DMS153 treated with DMSO at 0.1 percent for 48 hours (cell line): ENCODE measurements around the gene LMCD1.
"Not testable (repeated sequence)": the region's sequence is repeated elsewhere in the genome, so short reads cannot be mapped to it uniquely, and the experiment has no call there.

Experiments
- DNase-seq: peaks from one replicate; lab custom pipeline; 2025; ENCODE audit not compliant: unreplicated experiment; lab: John Stamatoyannopoulos, UW

Gene LMCD1

GRCh38 chr3:8559351-8559750 is 57.7 kb downstream of the LMCD1 start:
- no peak for DNase-seq

GRCh38 chr3:8560366-8561007 is 58.9 kb downstream of the LMCD1 start:
- DNase-seq: no peak

- no peak for DNase-seq
Observed at GRCh38 chr3:8561370-8561769, 59.7 kb downstream of the LMCD1 start.

- DNase-seq: no peak
Observed at GRCh38 chr3:8562081-8562595, 60.5 kb downstream of the LMCD1 start.

- DNase-seq: no peak
Observed at GRCh38 chr3:8563146-8563545, 61.5 kb downstream of the LMCD1 start.

GRCh38 chr3:8563597-8563996 is 62.0 kb downstream of the LMCD1 start:
- no peak for DNase-seq

- DNase-seq: no peak
Observed at GRCh38 chr3:8565376-8565775, 63.8 kb downstream of the LMCD1 start.

GRCh38 chr3:8567784-8568575 is 66.4 kb downstream of the LMCD1 start:
- no peak for DNase-seq

GRCh38 chr3:8571256-8571655 is 69.6 kb downstream of the LMCD1 start:
- no peak for DNase-seq

GRCh38 chr3:8573342-8573926 is 71.8 kb downstream of the LMCD1 start:
- DNase-seq: no peak

- no peak for DNase-seq
Observed at GRCh38 chr3:8574040-8574669, 72.5 kb downstream of the LMCD1 start.

GRCh38 chr3:8574670-8575322 is 73.2 kb downstream of the LMCD1 start:
- DNase-seq: no peak

- DNase-seq: no peak
Observed at GRCh38 chr3:8575364-8576104, 73.9 kb downstream of the LMCD1 start.

- DNase-seq: no peak
Observed at GRCh38 chr3:8576436-8576835, 74.8 kb downstream of the LMCD1 start.

- DNase-seq: no peak
Observed at GRCh38 chr3:8576841-8577571, 75.4 kb downstream of the LMCD1 start.

- DNase-seq: no peak
Observed at GRCh38 chr3:8578282-8578681, 76.7 kb downstream of the LMCD1 start.

GRCh38 chr3:8579096-8579495 is 77.5 kb downstream of the LMCD1 start:
- no peak for DNase-seq

- DNase-seq: no peak
Observed at GRCh38 chr3:8579943-8580342, 78.3 kb downstream of the LMCD1 start.

- not testable (repeated sequence) for DNase-seq
Observed at GRCh38 chr3:8580434-8580833, 78.8 kb downstream of the LMCD1 start.

- no peak for DNase-seq
Observed at GRCh38 chr3:8581373-8581772, 79.8 kb downstream of the LMCD1 start.
